Natural killer cell (primary cell): ENCODE measurements around the gene FUT6. TPM values are rescaled to one million over a fixed set of nuclear protein-coding genes. Genes with fewer than 3 reads are reported as not detected.

Experiments
- ATAC-seq, 3 donors: fragments of 150-1000 bp in 2 of 3; fragments of 200-7000 bp in 1 of 3; cut with Tn5 transposase; 1 replicate in 1 of 3; 2 replicates in 2 of 3; pipeline ENCODE4 v1.10.0; 2021; ENCODE audit warnings: mild to moderate bottlenecking in 2 of 3, moderate library complexity in 2 of 3
- DNase-seq, 2 donors: peaks; one replicate each; pipeline versions ENCODE4 v3.0.0 to v3.0.0-alpha.2; 2013 to 2021; ENCODE audit warnings: mixed read lengths in 1 of 2
- H3K27ac ChIP-seq: one replicate; pipeline ENCODE4 v1.5.1; 2013; ENCODE audit warnings: mild to moderate bottlenecking, low read length
- H3K27me3 ChIP-seq: one replicate; pipeline ENCODE4 v1.6.1; 2013; ENCODE audit warnings: low read length; ENCODE audit not compliant: control insufficient read depth, insufficient read depth
- H3K36me3 ChIP-seq: one replicate; pipeline ENCODE4 v1.6.1; 2013; ENCODE audit warnings: low read length; ENCODE audit not compliant: control insufficient read depth, insufficient read depth
- H3K4me1 ChIP-seq: one replicate; pipeline ENCODE4 v1.6.1; 2013; ENCODE audit warnings: low read length; ENCODE audit not compliant: control insufficient read depth, insufficient read depth
- H3K4me3 ChIP-seq: one replicate; pipeline ENCODE4 v1.5.1; 2013; ENCODE audit warnings: low read length
- H3K9me3 ChIP-seq: one replicate; pipeline ENCODE4 v1.6.1; 2013; ENCODE audit warnings: low read length; ENCODE audit not compliant: control insufficient read depth, insufficient read depth
- H3K27ac Mint-ChIP-seq, 2 donors: one replicate each; pipeline ENCODE4 v1.8.0; 2022; ENCODE audit warnings: mild to moderate bottlenecking in 2 of 2, mixed read lengths in 2 of 2, moderate library complexity in 1 of 2
- H3K27me3 Mint-ChIP-seq, 2 donors: one replicate each; pipeline ENCODE4 v1.8.0; 2022; ENCODE audit warnings: low read depth in 2 of 2, mixed read lengths in 2 of 2
- H3K36me3 Mint-ChIP-seq: one replicate; pipeline ENCODE4 v1.8.0; 2022; ENCODE audit warnings: mixed read lengths
- H3K4me1 Mint-ChIP-seq, 2 donors: one replicate each; pipeline ENCODE4 v1.8.0; 2022; ENCODE audit warnings: mixed read lengths in 2 of 2
- H3K4me3 Mint-ChIP-seq: one replicate; pipeline ENCODE4 v1.8.0; 2022; ENCODE audit warnings: mild to moderate bottlenecking, moderate library complexity, mixed read lengths
- H3K9me3 Mint-ChIP-seq, 2 donors: one replicate each; pipeline ENCODE4 v1.8.0; 2022; ENCODE audit warnings: mixed read lengths in 2 of 2
- WGBS: methylation state at CpG from one replicate; pipeline ENCODE4 v1.1.7; 2013; ENCODE audit warnings: missing lambda C conversion rate; ENCODE audit not compliant: insufficient coverage; 5-methylcytosine and 5-hydroxymethylcytosine counted together
- intact Hi-C: fragments of 100-400 bp; cut with micrococcal nuclease; formaldehyde crosslinking; loops from one replicate; pipeline ENCODE4 v1.14.2; 2022
- total RNA-seq, 4 donors: library from RNA; stranded (reverse); fragments of 120-200 nt in 1 of 4; gene quantifications; one replicate each; pipeline versions ENCODE4 v1.2.3 to v1.2.4, GENCODE V29; 2013 to 2022
- TF ChIP-seq, protein P1 (sequence below): fragments of 200-600 bp; IDR thresholded peaks from one replicate; pipeline ENCODE4 v1.8.0; 2022; ENCODE audit warnings: antibody characterized with exemption

FUT6 gene
- total RNA-seq, 3 donors from 2014 or later (not counting 1 experiment from before 2014, with no cell fraction given) = 0.34 TPM; not detected in 2

DNA sequence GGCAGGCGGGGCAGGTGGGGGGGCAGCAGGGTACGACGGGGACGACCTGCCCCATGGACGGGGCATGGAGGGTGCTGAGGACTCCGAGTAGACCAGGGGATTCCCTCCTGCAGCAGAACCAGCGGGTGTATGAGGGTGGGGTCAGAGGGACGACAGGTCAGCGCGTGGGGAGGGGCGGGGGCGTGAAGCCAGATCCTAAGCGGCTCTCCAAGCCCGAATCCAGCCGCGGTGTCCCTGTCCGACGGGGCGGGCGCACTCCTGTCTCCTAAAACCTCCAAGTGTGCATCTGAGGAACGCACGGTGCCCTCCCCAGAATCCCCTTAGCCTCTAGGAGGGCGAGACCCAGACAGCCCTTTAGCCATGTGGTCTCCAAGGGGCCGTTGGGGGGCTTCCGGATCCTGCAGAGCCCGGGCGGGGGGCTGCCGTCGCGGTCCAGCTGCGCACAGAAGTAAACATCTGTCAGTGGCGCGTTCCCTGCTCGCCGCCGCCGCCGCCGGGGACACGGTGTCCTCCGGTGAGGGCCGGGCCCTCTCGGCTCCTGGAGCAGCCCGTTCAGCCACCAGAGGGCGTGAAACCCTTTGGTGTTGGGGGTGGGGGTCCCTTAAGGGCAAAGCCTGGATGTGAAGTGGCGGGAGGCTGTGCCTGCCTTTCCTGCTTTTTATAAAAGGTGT, 33.9 kb downstream of the FUT6 start:
- Mint-ChIP-seq H3K27me3 (peaks cover 7 to 42% of the 10 kb centered on the region in 2 donors), H3K4me3 (peak overlapping the region; percentile 50), H3K36me3 (no peaks in the 10 kb centered on the region), H3K27ac (no peak overlapping the region), H3K4me1 (peaks cover 12 to 19% of the 10 kb centered on the region in 2 donors), H3K9me3 (no peaks in the 10 kb centered on the region)
- Histone ChIP-seq H3K9me3 (no peaks in the 10 kb centered on the region), H3K36me3 (no peaks in the 10 kb centered on the region), H3K27me3 (peaks cover 38% of the 10 kb centered on the region), H3K4me1 (peaks cover 27% of the 10 kb centered on the region), H3K27ac (no peak overlapping the region), H3K4me3 (no peak overlapping the region)
- DNase-seq (peak in 1 of 2 donors; percentile 79), ATAC-seq (no peak)
- intact Hi-C loops = loop anchor here (2.0 kb wide), 1 partner anchor 87 kb away; no protein-coding TSS in a partner anchor
- WGBS = 4% methylated on average over 46 of the region's 46 CpGs
- TF ChIP-seq, protein P1, sequence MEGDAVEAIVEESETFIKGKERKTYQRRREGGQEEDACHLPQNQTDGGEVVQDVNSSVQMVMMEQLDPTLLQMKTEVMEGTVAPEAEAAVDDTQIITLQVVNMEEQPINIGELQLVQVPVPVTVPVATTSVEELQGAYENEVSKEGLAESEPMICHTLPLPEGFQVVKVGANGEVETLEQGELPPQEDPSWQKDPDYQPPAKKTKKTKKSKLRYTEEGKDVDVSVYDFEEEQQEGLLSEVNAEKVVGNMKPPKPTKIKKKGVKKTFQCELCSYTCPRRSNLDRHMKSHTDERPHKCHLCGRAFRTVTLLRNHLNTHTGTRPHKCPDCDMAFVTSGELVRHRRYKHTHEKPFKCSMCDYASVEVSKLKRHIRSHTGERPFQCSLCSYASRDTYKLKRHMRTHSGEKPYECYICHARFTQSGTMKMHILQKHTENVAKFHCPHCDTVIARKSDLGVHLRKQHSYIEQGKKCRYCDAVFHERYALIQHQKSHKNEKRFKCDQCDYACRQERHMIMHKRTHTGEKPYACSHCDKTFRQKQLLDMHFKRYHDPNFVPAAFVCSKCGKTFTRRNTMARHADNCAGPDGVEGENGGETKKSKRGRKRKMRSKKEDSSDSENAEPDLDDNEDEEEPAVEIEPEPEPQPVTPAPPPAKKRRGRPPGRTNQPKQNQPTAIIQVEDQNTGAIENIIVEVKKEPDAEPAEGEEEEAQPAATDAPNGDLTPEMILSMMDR = peak; percentile 42

DNA sequence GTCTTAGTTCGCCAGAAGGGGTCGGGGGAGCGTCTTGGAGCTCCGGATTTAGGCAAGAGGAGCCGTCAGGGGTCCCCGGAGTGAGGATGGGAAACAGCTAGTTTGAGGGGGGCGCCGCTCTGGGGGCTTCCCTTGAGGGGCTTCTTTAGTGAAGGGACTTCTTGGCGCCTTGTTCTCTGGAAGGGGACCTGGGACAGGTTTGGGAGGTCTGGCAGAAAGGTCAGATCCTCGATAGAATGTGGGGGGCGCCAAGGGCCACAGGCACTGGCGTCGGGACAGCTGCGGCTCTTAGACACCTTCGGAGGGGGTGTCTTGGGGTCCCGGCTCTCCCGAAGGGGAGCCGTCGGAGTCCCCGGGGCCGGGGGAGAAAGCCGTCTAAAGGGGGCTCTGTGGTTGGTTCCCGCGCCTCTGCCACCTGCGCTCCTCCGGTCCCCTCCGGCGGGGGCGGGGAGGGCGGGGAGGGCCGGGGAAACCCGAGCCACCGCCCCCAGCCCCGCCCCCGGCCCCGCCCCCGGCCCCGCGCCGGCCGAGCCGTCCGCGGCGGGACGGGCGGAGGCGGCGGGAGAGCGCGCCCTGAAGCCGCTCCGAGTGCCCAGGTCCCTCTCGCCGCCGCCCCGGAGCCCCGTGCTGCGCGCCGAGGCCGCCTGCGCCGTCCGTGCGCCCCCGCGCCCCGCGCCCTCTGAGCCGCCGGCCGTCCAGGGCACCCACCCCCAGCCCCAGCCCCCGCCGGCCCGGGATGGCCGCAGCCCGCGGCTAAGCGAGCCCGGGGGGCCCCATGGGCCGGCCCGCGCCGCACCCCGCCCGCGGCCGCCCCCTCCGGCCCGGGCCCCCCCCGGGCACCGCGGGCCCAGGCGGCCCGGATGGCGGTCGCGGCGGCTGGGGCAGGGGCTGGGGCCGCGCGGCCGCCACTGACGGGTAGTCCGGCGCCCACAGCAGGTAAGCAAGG, 34.7 kb downstream of the FUT6 start, which contains the start of gene NRTN:
TSS of gene NRTN (plus strand) at position 552 of the 946 bp plus-strand sequence. CDS start 19,099 bp downstream, outside the sequence.
- Mint-ChIP-seq H3K4me1 (peaks cover 12 to 19% of the 10 kb centered on the region in 2 donors), H3K36me3 (no peaks in the 10 kb centered on the region), H3K9me3 (no peaks in the 10 kb centered on the region), H3K27me3 (peaks cover 7 to 44% of the 10 kb centered on the region in 2 donors), H3K27ac (peak within 1 kb of the TSS; percentile 74 to 91), H3K4me3 (peak within 1 kb of the TSS; percentile 78)
- WGBS = 2% methylated on average over 106 of the region's 107 CpGs
- Histone ChIP-seq H3K36me3 (no peaks in the 10 kb centered on the region), H3K9me3 (no peaks in the 10 kb centered on the region), H3K27me3 (peaks cover 39% of the 10 kb centered on the region), H3K4me1 (peaks cover 27% of the 10 kb centered on the region), H3K4me3 (no peak within 1 kb of the TSS), H3K27ac (no peak within 1 kb of the TSS)
- ATAC-seq = peak in 2 of 3 donors; percentile 37 to 41
- TF ChIP-seq, protein P1 = no peak
- intact Hi-C loops = loop anchor here (1.0 to 5.0 kb wide), 3 partner anchors 88 to 218 kb away; partner anchors contain the start of gene VMAC
- DNase-seq = peak in 1 of 2 donors; percentile 72

DNA sequence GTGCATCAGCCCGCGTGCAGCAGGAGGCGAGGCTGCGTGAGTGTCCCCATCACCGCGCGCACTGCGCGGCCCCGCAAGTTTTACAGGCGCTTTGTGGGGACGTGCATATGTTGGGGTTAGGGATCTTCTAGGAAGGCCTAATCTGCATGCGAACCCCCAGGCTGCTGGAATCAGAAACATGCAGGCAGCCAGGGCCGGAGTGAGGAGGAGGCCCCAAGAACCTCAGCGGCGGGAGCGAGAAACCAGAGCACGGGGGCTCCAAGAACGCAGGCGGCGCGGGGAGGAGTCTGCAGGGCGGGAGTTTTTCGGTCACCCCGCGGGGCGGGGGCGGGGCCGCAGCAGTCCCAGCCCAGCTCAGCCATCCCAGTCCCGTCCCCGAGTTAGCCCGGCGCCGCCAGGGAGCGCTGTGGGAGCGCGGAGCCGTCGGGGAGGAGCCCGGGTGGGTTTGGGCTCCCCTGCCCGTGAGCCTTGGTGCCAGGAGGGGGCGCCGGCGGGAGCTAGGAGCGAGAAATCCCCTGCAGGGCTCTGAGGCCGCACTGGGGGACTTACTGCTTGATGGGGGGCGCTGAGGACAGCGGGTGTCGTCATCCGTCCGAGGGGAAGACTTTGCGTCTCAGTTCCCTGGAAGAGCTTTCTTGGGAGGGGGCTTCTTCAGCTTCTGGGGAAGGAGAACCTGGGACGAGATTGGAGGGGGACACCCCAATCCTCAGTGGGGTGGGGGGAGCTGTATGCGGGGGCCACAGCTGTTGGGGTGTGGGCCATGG, 35.6 kb downstream of the FUT6 start:
- no peak overlapping the region for H3K4me3 ChIP-seq
- peaks cover 7 to 50% of the 10 kb centered on the region in 2 donors for H3K27me3 Mint-ChIP-seq
- peaks cover 39% of the 10 kb centered on the region for H3K27me3 ChIP-seq

More for the DNA sequence above, 35.6 kb downstream of the FUT6 start:
- intact Hi-C loops = loop anchor here (1.0 to 5.0 kb wide), 3 partner anchors 89 to 218 kb away; partner anchors contain the start of gene VMAC
- DNase-seq (peak; percentile 85 to 96), ATAC-seq (peak; percentile 92 to 95 (median 94))
- under 1% methylated on average over 54 of the region's 54 CpGs for WGBS
- Mint-ChIP-seq H3K4me3 (peak overlapping the region; percentile 78), H3K27ac (peak overlapping the region; percentile 74 to 91), H3K9me3 (no peaks in the 10 kb centered on the region), H3K4me1 (peaks cover 12 to 19% of the 10 kb centered on the region in 2 donors), H3K36me3 (no peaks in the 10 kb centered on the region)
- H3K36me3 ChIP-seq = no peaks in the 10 kb centered on the region
- no peaks in the 10 kb centered on the region for H3K9me3 ChIP-seq
- TF ChIP-seq, protein P1 = peak; percentile 87
- peaks cover 27% of the 10 kb centered on the region for H3K4me1 ChIP-seq
- no peak overlapping the region for H3K27ac ChIP-seq
